DMS153 treated with DMSO at 0.1 percent for 48 hours (cell line): ENCODE data around the gene BLTP2.

Source experiments
- DNase-seq: peaks from one replicate; lab custom pipeline; 2025; ENCODE audit not compliant: unreplicated experiment; lab: John Stamatoyannopoulos, UW

The BLTP2 gene

GRCh38 chr17:28599311-28600184 lies 45.4 kb downstream of the BLTP2 start:
- DNase-seq, result peak; percentile 61

DNA sequence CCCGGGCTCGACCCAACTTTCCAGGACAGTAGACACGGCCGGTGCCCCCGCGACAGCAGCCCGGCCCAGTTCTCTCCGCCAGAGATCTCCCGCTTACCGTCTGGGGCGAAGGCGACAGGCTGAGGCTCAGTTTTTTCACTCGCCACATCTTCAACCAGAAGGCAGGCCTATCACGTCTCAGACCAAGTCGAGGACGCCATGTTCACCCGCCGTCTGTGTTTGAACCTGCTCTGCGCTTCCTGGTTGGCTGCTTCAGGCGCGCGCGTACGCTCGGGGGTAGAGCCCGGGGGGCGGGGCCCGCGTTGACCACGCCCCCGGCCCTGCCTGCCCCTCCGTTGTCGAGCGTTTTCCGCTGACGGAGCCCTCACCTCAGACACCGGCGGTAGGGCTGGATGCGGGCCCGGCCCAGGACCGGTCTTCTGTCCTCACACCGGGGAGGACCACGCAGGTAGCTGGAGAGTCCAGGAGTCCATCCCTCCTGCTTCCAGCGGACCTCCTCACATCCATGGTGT lies 46.1 kb downstream of the BLTP2 start, which contains the start of gene SPAG5:
SPAG5 (minus strand) TSS at position 227 of the 512 bp plus-strand sequence; CDS start at position 148, 79 bp downstream.
- DNase-seq, result peak; percentile 95

- DNase-seq, result no peak
Observed at GRCh38 chr17:28598389-28598788, 46.6 kb downstream of the BLTP2 start.

GRCh38 chr17:28597606-28598383 lies 47.2 kb downstream of the BLTP2 start:
- DNase-seq, result no peak
